ENCODE data around the gene KRTAP6-1.

GRCh38 chr21:30628109-30628508, 14.4 kb upstream of the KRTAP6-1 start:
- TF ChIP-seq CTCF (IDR thresholded peaks at IDR 0.05) (no peak), POLR2A (IDR thresholded peaks at IDR 0.05) (no peak)

All from right lobe of liver (tissue), 4 donors.